Endothelial cell of umbilical vein (primary cell): ENCODE data around the gene COX7A2. TPM values are rescaled to one million over a fixed set of nuclear protein-coding genes. Genes with fewer than 3 reads are reported as not detected.

Experiments used
- BruUV-seq: library from RNA; stranded (reverse); fragments of 400-500 nt; replicated peaks from 2 replicates; lab custom pipeline; 2021; lab: Mats Ljungman, UMichigan
- CTCF ChIA-PET: fragments of 300-600, 350-600 bp; sonication (Branson Sonifier 250); formaldehyde crosslinking; loops from one replicate; lab custom pipeline; 2021; ENCODE audit warnings: antibody characterized with exemption, inconsistent platforms; lab: Charles Lee
- POLR2A ChIA-PET: fragments of 300-600, 350-600 bp; sonication (Branson Sonifier 250); formaldehyde crosslinking; loops from one replicate; lab custom pipeline; 2021; ENCODE audit warnings: antibody characterized with exemption, inconsistent platforms; lab: Charles Lee
- DNase-seq: peaks from one replicate; pipeline ENCODE4 v3.0.0-alpha.2; 2011; ENCODE audit warnings: low read depth, low spot score
- FAIRE-seq: peaks from 2 replicates; lab custom pipeline; 2011; peaks lifted over from hg19 to GRCh38; lab: Jason Lieb, UNC
- H2AFZ ChIP-seq: 2 replicates; pipeline ENCODE4 v1.6.0; 2012; ENCODE audit warnings: low read depth, low read length, control low read depth, inconsistent platforms
- H3K27ac ChIP-seq: 2 replicates; pipeline ENCODE4 v1.5.1; 2011; ENCODE audit warnings: low read depth, mild to moderate bottlenecking, control low read depth, low read length, moderate library complexity; ENCODE audit not compliant: insufficient read depth
- H3K27me3 ChIP-seq, 2 experiments: 2 replicates each; pipeline versions ENCODE4 v1.6.0 to v1.6.1; 2011; ENCODE audit warnings: low read length in 2 of 2, mixed read lengths in 1 of 2; ENCODE audit not compliant: control insufficient read depth in 2 of 2, insufficient read depth in 2 of 2
- H3K36me3 ChIP-seq, 2 experiments: 2 replicates in 1 of 2; 3 replicates in 1 of 2; pipeline ENCODE4 v1.5.1; 2011; ENCODE audit warnings: low read length in 2 of 2, mild to moderate bottlenecking in 1 of 2, moderate library complexity in 1 of 2; ENCODE audit not compliant: control insufficient read depth in 2 of 2, insufficient read depth in 2 of 2; ENCODE audit errors: extremely low read depth in 1 of 2
- H3K4me1 ChIP-seq: 3 replicates; pipeline ENCODE4 v1.5.1; 2011; ENCODE audit warnings: mild to moderate bottlenecking, low read length; ENCODE audit not compliant: control insufficient read depth, insufficient read depth; ENCODE audit errors: extremely low read depth
- H3K4me2 ChIP-seq: 2 replicates; pipeline ENCODE4 v1.6.1; 2011; ENCODE audit warnings: low read length, control low read depth, mixed read lengths; ENCODE audit not compliant: insufficient read depth
- H3K4me3 ChIP-seq, 3 experiments: fragments of 200-600 bp in 1 of 3; sonication (generic), shearing (Covaris generic) in 1 of 3; replicated peaks in 1 of 3; 2 replicates each; pipeline ENCODE4 v1.5.1; 2011 to 2016; ENCODE audit warnings: control low read depth in 3 of 3, low read length in 3 of 3, mild to moderate bottlenecking in 2 of 3, inconsistent platforms in 1 of 3, low read depth in 1 of 3, moderate library complexity in 1 of 3; ENCODE audit not compliant: insufficient read depth in 1 of 3
- H3K79me2 ChIP-seq: 2 replicates; pipeline ENCODE4 v1.6.0; 2012; ENCODE audit warnings: low read length, inconsistent platforms; ENCODE audit not compliant: control insufficient read depth, insufficient read depth
- H3K9ac ChIP-seq: replicated peaks from 2 replicates; pipeline ENCODE3; 2011; ENCODE audit warnings: low read length, control low read depth; ENCODE audit not compliant: insufficient read depth; ENCODE audit errors: extremely low read depth
- H3K9me1 ChIP-seq: replicated peaks from 3 replicates; pipeline ENCODE4 v1.6.0; 2011; ENCODE audit warnings: mild to moderate bottlenecking, low read length; ENCODE audit not compliant: control insufficient read depth, insufficient read depth; ENCODE audit errors: extremely low read depth
- H3K9me3 ChIP-seq: replicated peaks from 2 replicates; pipeline ENCODE4 v1.5.1; 2012; ENCODE audit warnings: low read length, inconsistent platforms; ENCODE audit not compliant: control insufficient read depth, insufficient read depth
- H4K20me1 ChIP-seq: replicated peaks from 2 replicates; pipeline ENCODE3; 2011; ENCODE audit warnings: mild to moderate bottlenecking, low read length; ENCODE audit not compliant: control insufficient read depth, insufficient read depth; ENCODE audit errors: extremely low read depth
- CTCF ChIP-seq, 2 donors: IDR thresholded peaks; 1 replicate in 1 of 2; 2 replicates in 1 of 2; pipeline ENCODE4 v1.5.1; 2011; ENCODE audit warnings: low read length in 2 of 2, mild to moderate bottlenecking in 2 of 2, moderate library complexity in 2 of 2, control low read depth in 1 of 2, inconsistent platforms in 1 of 2, low read depth in 1 of 2; ENCODE audit not compliant: insufficient read depth in 1 of 2; ENCODE audit errors: extremely low read depth in 1 of 2
- EZH2 ChIP-seq: IDR thresholded peaks from 2 replicates; pipeline ENCODE4 v1.6.1; 2012; ENCODE audit warnings: borderline replicate concordance, low read depth, mild to moderate bottlenecking, moderate library complexity, low read length, inconsistent platforms; ENCODE audit not compliant: severe bottlenecking
- FOS ChIP-seq: IDR thresholded peaks from 2 replicates; pipeline ENCODE4 v1.6.1; 2011; ENCODE audit warnings: mild to moderate bottlenecking, low read length, moderate library complexity, borderline replicate concordance; ENCODE audit not compliant: insufficient read depth
- GATA2 ChIP-seq: IDR thresholded peaks from 2 replicates; pipeline ENCODE4 v1.7.0; 2011; ENCODE audit warnings: low read depth, mild to moderate bottlenecking, moderate library complexity, mixed read lengths, low read length; ENCODE audit not compliant: insufficient read length, insufficient read depth
- JUN ChIP-seq: IDR thresholded peaks from 2 replicates; pipeline ENCODE4 v1.6.1; 2011; ENCODE audit warnings: borderline replicate concordance, low read depth; ENCODE audit not compliant: insufficient read length, insufficient read depth
- MAX ChIP-seq: IDR thresholded peaks from 2 replicates; pipeline ENCODE4 v1.6.1; 2011; ENCODE audit not compliant: insufficient read depth, insufficient read length
- MYC ChIP-seq: IDR thresholded peaks from one replicate; pipeline ENCODE4 v1.6.1; 2011; ENCODE audit warnings: mild to moderate bottlenecking, low read depth, low read length
- POLR2A ChIP-seq: IDR thresholded peaks from 2 replicates; pipeline ENCODE4 v1.6.1; 2012; ENCODE audit warnings: low read depth, mild to moderate bottlenecking, control low read depth, low read length
- POLR2AphosphoS5 ChIP-seq: IDR thresholded peaks from 2 replicates; pipeline ENCODE4 v1.6.1; 2012; ENCODE audit warnings: low read depth, mild to moderate bottlenecking, control low read depth, low read length, moderate library complexity; ENCODE audit not compliant: insufficient read depth
- dilution Hi-C: fragments of 300-500 bp; cut with MboI; formaldehyde crosslinking; loops from one replicate; pipeline ENCODE4 v1.15.0; 2019; ENCODE audit warnings: low sequenced_read_pairs; ENCODE audit not compliant: extremely low pct_ligation_motif_present
- intact Hi-C: fragments of 100-400 bp; cut with micrococcal nuclease; formaldehyde crosslinking; loops from one replicate; pipeline ENCODE4 v1.10.0; 2022
- polyA plus RNA-seq, 4 experiments: library from polyadenylated mRNA; depleted of rRNA in 3 of 4; stranded (reverse) in 3 of 4; unstranded in 1 of 4; fragments of >200 nt; gene quantifications; 2 replicates each; pipeline versions ENCODE4 v1.2.1 to v1.2.3, GENCODE V29; 2011 to 2012; ENCODE audit warnings: missing spikeins in 1 of 4
- total RNA-seq: library from RNA; stranded (reverse); gene quantifications from 2 replicates; pipeline ENCODE4 v1.2.3, GENCODE V29; 2021

COX7A2 gene
- total and polyA plus RNA-seq, 2 donors (not counting 3 experiments of a cell fraction or from before 2014, with no cell fraction given) = 254 to 426 TPM

- TF ChIP-seq EZH2 = no peak
- no peak for TF ChIP-seq FOS
- TF ChIP-seq JUN = no peak
- no peak for TF ChIP-seq MYC
- no peak for TF ChIP-seq MAX
- TF ChIP-seq CTCF (IDR thresholded peaks at IDR 0.05; ENCODE audit: extremely low read depth in 1 of 2, insufficient read depth in 1 of 2, low read depth in 1 of 2, low read length in 2 of 2) = no peak
- no peak for TF ChIP-seq GATA2
- TF ChIP-seq POLR2AphosphoS5 = no peak
- no peak for TF ChIP-seq POLR2A
- DNase-seq (no peak), FAIRE-seq (no peak)
- Histone ChIP-seq H3K79me2 (no peaks in the 10 kb centered on the region), H3K27me3 (no peaks in the 10 kb centered on the region), H3K9me1 (no peaks in the 10 kb centered on the region), H3K4me1 (peaks cover 23% of the 10 kb centered on the region), H2AFZ (no peak overlapping the region), H3K9me3 (no peaks in the 10 kb centered on the region), H4K20me1 (no peaks in the 10 kb centered on the region), H3K36me3 (no peaks in the 10 kb centered on the region), H3K4me3 (no peak overlapping the region), H3K27ac (no peak overlapping the region), H3K9ac (no peak overlapping the region), H3K4me2 (no peak overlapping the region)
- ChIA-PET CTCF (interaction anchor here (0.5 to 12.5 kb wide), 2 partner anchors 145 to 790 kb away, joined by 5 to 393 read pairs; no protein-coding TSS in a partner anchor), POLR2A (interaction anchor here (0.6 kb wide), 1 partner anchor 46 kb away, joined by 4 read pairs; no protein-coding TSS in a partner anchor)
- intact Hi-C loops (loop anchor here (5.0 to 10.0 kb wide), 3 partner anchors 179 to 604 kb away; no protein-coding TSS in a partner anchor), dilution Hi-C loops (no loop called here)
- no TSS peak for BruUV-seq
These were observed 42.6 kb downstream of the COX7A2 start for GRCh38 chr6:75201021-75201420.
